NCI-H524 treated with DMSO at 0.1 percent for 48 hours (cell line): ENCODE measurements around the gene CUEDC1.

Source experiments
- DNase-seq: peaks from one replicate; lab custom pipeline; 2025; lab: John Stamatoyannopoulos, UW

Gene CUEDC1

DNA sequence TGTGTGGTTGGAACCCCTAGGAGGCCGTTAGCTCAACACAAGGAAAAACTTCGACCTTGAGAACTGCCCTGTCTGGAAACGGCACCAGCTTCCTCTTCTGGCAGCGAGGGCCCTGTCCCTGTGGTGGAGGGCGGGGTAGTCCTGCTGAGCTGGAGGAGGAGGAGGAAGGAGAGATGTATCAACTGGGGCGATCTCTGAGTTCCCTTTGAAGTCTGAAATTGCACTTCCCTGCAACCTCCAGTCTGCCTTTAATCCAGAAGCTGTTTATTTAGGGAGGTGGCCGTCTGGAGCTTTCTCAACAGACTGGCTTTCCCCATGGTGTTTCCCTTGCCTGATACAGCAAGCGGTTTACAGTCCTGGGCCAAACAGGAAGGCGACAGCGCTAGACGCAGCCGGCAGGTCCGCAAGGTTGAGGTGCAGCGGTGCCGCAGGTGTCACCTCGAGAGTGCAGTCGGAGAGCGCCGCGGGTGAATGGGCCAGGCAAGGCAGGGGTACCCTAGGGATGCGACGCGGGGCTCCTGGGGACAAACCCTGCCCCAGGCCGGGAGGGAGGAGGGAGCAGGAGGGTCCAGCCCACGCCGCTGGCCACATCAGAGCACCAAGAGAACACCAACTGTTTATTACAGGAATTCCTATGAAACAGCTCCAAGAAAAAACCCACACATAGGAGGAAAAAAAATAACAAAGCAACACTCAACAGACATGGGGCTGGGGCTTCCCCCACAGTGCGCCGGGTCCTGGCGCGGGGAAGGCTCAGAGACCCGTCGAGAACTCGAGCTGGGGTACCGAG lies 94.0 kb downstream of the CUEDC1 start:
- no peak for DNase-seq

DNA sequence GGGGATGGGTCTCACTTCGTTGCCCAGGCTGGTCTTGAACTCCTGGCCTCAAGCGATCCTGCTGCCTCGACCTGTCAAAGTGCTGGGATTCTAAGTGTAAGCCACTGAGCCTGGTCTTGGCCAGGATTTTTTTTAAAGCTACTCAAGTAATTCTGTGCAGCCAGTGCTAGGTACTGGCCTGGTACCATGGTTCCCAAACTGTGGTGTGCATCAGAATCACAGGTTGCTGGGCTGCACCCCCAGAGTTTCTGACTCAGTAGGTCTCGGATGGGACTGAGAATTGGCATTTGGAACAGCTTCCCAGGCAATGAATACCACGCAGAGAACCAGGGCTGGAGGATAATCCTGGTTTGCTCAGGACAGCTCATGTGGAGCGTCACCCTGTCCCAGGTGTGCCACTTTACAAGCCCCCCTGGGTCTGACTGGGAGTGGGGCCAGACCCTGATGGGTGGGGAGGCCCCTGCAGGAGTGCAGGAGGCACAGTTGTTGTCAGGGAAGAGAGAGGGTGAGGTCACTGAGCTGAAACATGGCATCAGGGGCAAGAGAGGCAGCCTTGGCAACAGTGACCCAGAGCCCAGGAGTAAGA lies 94.7 kb downstream of the CUEDC1 start:
- no peak for DNase-seq

DNA sequence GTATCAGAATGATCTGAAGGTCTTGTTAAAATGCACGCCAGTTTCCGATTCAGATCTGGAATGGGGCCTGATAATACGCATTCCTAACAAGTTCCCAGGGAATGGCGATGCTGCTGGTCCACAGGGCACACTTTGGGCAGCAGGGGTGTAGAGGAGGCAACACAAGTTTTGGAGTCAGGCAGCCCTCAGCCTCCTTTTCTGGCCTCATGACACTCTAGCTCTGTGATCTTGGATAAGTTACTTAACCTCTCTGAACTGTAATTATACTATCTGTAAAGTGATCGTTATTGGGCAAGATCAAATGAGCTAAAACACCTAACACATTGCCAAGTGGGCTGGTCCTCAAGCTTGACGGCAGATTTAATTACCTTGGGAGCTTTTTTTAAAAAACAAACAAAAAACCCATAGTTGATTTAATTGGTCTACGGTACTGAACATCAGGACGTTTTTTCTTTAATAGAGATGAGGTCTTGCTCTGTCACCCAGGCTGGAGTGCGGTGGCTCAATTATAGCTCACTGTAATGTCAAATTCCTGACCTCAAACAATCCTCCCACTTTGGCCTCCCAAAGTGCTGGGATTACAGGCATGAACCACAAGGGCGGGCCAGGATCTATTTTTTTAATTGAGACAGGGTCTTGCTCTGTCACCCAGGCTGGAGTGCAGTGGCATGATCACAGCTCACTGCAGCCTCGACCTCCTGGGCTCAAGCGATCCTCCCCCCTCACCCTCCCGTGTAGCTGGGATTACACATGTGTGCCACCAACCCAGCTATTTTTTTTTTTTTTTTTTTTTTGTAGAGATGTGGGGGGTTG lies 95.4 kb downstream of the CUEDC1 start:
- DNase-seq, result no peak

DNA sequence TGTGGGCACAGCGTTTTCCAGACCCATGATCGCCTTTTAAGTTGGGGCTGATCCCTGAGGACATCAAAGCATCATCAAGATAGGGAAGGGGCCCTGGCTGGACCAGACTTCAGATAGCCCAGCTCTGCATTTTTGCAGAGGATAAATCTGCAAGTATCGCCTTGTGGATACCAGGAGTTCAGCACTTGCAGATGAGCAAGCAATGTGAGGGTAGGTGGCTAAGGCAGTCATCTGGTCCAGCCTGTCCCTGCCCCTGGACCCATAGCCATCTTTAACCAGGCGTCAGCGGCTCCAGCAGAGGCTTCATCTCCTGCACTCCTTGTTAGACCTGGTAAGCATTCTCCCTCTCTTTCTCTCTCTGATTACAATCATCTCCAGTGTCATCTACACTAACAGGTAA lies 96.4 kb downstream of the CUEDC1 start:
- DNase-seq, result no peak

DNA sequence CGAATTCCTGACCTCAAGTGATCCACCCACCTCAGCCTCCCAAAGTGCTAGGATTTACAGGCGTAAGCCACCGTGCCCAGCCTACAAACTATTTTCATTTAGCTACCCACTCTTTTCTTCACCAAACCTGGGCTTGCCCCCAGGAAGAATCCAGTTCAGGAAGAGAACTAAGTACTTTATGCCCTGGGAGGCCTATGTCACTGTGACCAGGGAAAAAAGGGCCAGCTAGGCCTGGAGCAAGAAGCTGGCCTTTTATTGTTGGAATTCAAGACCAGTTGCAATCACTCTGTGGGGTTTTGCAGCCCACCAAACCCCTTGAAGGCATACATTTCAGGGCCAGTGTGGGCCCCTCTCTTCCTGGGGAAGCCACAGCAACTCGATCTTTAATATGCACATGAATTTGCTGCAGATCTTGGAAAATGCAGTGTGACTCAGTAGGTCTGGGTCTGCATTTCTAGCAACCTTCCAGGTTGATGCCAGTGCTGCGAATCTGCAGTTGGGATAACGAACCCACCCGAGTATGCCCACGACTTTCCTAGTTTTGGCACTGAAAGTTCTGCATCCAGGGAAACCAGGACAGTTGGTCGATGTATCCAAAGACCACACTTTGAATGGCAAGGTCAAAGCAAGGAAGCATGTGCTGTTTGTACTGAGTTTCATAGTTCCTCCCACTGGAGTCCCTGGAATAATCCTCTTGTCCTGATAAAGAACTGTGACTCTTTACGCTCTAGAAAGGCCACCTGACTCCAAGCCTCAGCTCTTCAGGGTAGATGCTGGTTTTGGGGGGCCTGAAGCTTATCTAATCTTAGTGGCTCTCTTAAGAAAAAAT lies 98.2 kb downstream of the CUEDC1 start:
- no peak for DNase-seq

DNA sequence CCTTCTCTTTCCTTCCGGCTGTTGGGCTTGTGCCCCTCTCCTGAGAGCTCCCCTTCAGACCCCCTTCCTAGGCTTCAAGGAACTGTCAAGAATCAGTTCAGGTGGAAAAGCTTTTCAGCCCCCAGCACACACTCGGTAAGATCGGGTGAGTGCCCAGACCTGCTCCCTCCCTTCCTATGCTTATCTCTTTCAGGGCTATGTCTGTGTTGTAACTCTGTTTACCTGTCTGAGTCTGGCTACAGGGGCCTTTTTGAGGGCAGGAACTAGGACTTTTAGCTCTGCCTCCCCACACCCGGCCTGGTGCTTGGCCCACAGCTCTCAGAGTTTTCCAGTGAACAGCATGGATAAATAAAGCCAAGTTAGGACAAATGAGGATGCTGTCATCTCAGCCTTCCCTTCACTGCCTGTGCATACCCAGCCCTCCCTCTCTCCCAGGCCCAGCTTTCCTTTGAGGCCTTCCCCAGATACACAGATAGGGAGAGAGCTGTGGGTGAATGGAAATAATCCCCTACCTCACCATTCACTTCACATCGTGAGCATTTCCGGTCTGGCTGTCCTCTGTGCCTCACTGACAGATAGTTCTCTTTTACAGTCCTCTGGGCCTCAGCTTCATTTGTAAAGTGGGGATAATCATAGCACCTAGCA lies 99.7 kb downstream of the CUEDC1 start:
- no peak for DNase-seq

DNA sequence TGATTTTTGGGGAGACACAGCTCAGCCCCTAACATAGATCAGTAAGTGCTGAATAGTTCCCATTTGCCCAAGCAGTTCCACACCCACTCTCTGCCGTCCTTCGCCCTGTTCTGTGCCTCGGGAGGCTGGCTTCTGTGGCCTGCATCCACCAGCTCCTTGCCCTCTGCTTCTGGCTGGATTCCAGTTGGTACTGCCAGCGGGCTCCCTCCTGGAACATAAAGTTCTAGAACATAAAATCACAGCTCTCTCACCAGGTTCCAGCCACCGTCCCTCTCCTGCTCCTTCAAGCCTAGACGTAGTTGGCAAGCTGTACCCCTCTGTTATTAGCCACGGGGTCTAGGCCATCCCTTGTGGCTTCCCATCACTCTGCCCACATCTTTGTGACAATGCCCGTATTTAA lies 101.5 kb downstream of the CUEDC1 start:
- no peak for DNase-seq

DNA sequence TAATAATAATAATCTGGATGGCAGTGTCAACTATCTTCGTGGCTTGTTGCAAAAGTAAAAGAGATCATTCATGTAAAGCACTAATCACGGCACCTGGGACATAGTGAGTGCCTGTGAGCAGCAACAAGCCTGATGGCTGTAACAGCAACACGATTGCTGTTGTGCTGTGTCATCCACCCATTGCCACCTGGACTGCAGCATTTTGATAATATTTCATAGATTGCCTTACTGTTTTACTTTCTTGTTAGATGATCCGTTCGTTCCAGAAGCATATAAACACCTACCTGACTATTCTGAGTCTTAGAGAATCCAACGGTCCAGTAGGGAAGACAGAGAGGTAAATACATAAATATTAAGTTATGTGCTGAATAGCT lies 102.3 kb downstream of the CUEDC1 start:
- DNase-seq, result no peak

DNA sequence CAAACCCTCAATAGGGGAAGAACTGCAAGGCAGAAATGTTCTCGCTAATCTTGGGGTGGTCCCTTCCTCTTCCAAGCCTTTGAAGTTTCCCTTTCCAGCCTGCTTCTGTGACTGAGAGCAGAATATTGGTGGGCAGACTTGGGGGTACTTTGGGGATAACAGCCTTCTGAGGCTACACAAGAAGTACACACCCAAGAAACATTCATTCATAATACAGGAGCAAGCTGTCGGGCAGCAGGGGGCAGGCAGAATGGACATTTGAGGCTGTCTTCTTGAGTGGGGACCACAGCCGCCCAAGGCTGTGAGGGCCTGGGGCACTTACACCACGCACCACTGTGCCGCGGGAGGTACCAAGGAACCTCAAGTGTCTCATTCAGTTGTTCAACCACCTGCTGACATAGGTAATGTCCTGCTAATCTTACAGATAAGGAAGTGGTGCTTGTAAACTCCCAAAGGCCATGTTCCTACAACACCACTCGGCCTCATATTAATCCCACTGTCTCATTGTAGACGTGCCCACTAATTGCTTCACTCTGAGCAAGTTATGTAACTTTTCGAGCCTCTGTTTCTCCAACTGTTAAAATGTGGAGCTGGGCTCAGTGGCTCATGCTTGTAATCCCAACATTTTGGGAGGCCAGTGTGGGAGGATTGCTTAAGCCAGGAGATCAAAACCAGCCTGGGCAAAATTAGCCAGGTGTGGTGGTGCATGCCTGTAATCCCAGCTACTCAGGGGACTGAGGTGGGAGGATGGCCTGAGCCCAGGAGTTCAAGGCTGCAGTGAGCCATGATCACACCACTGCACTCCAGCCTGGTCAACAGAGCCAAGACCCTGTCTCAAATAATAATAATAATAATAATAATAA lies 102.9 kb downstream of the CUEDC1 start:
- no peak for DNase-seq

DNA sequence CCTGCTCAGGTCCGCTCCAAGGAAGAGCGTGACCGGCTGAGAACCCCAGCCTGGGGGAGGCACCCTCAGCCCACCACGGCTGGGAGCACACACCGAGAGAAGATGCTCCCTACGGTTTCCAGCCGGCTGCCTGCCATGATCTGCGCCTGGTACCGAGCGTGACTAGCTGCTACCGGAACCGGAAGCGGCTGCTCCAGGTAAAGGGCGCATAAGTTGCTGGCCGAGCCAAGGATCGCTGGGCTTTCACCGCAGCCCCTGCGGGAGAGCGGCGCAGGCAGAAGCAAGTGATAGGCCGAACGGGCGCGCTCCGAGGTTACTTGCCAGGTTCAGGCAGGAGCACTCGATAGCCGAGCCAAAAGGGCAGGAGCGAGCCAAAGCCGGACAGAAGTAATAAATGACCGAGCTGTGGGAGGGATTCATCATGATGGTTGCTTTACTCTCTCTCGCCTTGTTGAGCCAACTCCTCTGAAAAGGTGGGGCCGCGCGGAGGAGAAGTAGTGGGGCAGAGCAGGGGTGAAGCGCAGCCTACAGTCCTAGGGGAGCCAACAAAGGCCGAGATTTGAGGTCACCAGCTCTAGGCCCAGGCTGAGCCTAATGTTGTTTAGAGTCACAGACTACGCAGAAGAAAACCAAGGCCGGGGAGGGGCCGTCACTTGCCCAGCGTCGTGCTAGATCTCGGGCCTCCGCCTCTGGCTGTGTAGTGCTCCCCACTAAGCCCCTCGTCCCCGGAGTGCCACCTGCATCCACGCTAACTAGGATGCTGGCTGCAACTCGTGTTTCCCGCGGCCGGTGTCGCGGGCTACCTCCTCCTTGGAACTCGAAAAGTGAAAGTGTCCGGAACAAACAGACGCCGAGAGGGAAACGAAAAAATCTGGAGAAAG lies 105.1 kb downstream of the CUEDC1 start, which contains the start of gene MRPS23:
MRPS23 (minus strand) TSS at position 171 of the 881 bp plus-strand sequence; CDS start at position 137, 34 bp downstream.
- peak; percentile 92 for DNase-seq

DNA sequence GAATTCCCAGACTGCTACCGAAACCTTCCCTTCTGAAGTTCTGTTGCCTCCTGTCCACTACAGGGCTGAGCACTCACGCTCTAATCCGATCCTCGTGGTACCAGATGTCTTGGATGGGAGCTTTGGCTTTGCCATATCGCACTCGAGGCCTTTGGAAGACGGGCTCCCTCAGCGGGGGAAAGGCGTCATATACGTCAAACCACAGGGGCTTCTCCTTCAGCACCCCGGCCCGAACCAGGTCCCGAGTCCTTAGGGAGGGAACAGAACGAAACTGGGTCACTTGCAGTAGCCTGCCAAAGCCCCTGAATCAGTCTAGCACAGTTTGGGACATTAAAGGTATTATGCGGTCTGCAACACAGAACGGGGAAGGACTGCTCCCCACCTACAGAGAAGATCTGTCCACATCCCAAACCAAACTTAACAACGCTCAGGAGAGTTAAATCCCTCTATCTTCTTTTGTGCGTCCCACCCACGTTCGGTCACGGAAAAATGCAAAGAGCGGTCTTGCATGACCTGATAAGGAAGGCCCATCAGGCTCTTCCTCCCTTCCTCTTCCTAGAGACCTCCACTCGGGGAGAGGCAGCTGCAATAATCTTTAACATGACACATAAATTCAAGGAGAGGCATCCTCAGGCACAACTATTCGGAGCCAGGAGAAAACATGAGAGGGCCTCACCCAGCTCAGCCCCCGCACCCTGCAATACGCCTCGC lies 105.9 kb downstream of the CUEDC1 start:
- DNase-seq, result peak; percentile 7

DNA sequence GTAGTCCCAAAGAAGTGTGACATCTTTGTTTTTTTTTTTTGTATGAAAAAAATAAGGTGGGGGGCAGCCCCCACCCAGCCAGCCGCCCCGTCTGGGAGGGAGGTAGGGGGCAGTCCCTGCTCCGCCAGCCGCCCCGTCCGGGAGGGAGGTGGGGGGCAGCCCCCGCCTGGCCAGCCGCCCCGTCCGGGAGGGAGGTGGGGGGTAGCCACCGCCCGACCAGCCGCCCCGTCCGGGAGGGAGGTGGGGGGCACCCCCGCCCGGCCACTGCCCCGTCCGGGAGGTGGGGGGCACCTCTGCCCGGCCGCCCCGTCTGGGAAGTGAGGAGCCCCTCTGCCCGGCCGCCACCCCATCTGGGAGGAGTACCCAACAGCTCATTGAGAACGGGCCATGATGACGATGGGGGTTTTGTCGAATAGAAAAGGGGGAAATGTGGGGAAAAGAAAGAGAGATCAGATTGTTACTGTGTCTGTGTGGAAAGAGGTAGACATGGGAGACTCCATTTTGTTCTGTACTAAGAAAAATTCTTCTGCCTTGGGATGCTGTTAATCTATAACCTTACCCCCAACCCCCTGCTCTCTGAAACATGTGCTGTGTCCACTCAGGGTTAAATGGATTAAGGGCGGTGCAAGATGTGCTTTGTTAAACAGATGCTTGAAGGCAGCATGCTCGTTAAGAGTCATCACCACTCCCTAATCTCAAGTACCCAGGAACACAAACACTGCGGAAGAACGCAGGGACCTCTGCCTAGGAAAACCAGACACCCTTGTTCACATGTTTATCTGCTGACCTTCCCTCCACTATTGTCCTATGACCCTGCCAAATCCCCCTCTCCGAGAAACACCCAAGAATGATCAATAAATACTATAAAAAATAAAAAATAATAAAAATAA lies 108.9 kb downstream of the CUEDC1 start:
- DNase-seq, result peak; percentile 60

DNA sequence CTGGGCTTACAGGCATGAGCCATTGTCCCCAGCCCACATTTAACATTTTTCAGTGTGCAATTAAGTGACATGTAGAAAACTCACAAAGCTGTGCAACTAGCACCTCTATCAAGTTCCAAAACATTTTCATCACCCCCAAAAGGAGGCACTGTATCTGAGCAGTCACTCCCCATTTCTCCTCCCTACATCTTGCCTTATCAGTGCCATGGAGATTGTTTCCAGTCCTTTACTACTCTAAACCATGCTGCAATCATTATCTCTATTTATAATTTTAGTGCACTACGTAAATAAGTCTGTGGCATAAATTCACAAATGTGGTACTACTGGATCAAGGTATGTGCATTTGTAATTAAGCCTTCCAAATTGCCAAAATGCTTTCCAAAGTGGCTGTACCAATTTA lies 112.9 kb downstream of the CUEDC1 start:
- no peak for DNase-seq

DNA sequence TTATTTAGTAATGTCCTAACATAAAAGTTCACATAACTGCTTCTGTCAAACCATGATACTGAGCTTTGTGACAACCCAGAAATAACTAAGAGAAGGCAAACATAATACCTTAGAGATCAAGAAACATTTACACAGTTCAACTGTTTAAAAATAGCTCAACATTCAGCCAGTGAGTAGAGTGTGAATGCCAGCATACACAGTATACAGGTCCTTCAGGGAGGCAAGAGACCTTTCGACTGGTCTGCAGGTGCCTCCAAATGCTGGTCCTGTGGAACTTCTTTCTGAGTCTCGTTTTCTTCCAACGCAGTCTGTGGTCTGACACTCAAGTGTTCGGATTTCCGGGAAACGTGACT lies 115.7 kb downstream of the CUEDC1 start:
- no peak for DNase-seq

DNA sequence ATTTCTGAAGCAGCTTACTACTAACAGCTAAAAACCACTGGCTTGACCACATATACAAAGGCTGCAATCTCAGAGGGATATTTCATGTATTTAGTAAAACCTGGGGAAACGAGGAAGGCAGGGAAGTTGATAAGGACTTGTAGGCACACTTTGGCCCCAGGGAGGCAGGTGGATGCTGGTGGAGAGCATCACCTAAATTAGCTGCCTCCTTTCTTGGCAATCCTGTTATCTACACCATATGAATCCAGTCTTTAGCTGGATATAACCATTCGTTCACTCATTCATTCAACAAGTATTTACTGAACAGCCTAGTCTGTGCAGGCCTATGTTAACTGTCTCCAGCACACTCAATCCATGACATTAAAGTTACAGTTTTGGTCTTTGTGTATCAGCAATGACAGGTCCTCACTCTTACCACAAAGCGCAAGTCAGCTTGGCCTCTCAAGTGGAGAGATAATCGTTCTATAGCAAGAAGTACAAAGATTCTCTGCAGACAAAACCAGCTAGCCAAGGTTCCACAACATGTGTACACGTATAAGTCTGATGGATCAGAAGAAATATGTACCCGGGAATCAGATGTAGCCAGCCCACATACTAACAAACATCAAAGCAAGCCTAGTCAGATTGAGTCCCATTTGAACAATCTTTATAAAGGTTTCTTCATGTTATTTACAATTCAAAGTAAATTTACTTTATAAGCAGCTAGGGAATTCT lies 116.2 kb downstream of the CUEDC1 start:
- DNase-seq, result no peak

DNA sequence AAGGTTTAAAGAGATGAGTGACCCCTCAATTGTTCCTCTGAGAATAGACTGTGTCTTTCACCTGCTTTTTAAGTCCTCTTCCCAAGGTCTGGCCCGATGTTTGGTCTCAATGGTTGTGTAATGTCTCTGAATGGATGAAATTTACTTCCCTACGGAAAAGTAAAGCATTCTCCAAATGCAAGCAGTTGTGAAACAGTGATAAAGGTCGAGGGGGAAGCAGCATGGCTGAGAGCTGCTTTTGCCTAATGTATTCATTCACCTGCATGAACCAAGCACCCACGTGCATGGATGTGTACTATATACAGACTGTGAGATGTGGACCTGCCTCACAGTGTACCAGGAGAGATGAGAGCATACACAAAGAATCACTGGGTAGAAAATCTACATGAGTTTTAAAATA lies 116.8 kb downstream of the CUEDC1 start:
- DNase-seq, result no peak

DNA sequence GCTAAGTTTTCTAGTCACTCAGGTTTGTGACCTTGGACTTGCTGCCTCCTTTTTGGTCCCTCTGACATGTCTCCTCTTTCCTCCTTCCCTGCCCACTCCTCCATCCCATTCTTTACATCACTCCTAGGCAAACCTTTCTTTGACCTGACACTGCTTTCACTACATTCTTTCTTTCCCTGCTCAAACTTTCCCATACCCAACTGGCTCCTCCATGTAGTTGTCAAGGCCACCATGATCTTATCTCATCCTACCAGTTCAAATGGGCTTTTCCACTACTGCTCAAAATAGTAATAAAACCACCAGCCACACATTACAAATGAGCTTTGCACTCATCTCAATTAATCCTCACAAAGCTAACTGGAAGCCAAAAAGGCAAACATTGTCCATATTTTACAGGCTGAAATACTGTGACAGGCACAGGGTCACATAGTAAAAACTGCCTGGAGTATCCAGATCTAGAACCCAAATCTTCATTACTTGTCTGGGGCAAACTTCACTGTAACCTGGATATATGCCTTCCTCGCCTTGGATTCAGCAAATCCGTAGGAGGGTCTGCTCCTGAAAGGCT lies 119.8 kb downstream of the CUEDC1 start:
- DNase-seq, result no peak
